ENCODE measurements around the gene ACY1. TPM values are rescaled to one million over a fixed set of nuclear protein-coding genes. Genes with fewer than 3 reads are reported as not detected.

The ACY1 gene
- total and polyA plus RNA-seq, 2 of the 13 experiments (the other 11 are each of a cell fraction or from before 2014, with no cell fraction given): 113 to 162 TPM

DNA sequence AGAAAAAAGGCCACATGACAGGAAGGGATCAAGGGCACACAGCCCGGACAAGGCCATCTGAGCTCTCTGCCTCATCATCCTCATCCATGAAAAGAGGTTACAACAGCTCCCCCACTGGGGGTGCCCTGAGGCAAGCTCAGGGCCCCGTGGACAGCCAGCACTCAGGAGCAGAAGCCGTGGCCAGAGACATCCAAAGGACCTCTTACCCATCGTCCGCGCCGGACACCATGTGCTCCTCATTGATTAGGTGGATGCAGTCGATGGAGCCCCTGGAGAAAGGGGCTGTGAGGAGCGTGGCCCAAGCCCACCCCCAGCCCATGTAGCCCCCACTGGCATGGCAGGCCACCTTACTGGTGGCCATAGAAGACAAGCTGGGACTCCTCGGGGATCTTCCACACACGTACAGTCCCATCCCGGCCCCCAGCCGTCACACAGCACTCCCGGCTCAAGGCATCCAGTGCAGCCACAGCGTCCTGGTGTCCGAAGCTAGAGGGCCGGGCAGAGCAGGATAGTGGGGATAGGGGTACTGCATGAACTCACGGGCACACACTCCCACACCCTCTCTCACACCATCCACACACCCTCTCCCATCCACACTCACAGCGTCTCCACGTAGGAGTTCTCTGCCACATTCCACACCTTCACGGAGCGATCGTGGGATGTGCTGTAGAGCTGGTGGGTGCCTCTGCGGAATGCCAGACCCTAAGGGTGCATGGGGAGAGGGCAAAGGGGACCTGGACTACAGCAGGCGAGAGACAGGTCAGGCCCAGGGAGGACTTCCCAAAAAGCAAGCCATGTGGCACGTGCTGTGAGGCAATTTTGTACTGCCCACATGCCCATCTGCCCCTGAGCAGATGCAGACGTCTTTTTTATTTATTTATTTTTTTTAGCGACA is 48.1 kb upstream of the ACY1 start:
- Histone ChIP-seq H3K9me3 (ENCODE audit: low read length) (no peaks in the 10 kb centered on the region), H3K4me1 (ENCODE audit: insufficient read depth, low read length) (peaks cover 17% of the 10 kb centered on the region), H3K27ac (ENCODE audit: extremely low read length, insufficient read depth, low read length) (no peak overlapping the region), H3K4me2 (ENCODE audit: low read depth, low read length) (no peak overlapping the region), H3K79me2 (ENCODE audit: insufficient read depth, low read length) (peaks cover 17% of the 10 kb centered on the region), H4K20me1 (ENCODE audit: insufficient read depth, low read length) (no peaks in the 10 kb centered on the region; the same call in 1 of the 2 replicates), H3K27me3 (ENCODE audit: control insufficient read depth in 1 of 2, insufficient read depth in 2 of 2, low read length in 2 of 2) (no peaks in the 10 kb centered on the region), H3K36me3 (replicated peaks in 1 of 2; ENCODE audit: control insufficient read depth in 1 of 2, insufficient read depth in 2 of 2, low read length in 2 of 2) (peaks cover 21 to 59% of the 10 kb centered on the region in 2 experiments; a peak in 4 of 5 replicates), H3K9ac (ENCODE audit: insufficient read depth, low read depth, low read length) (no peak overlapping the region), H3K4me3 (replicated peaks in 1 of 3; ENCODE audit: insufficient read depth in 1 of 3, low read depth in 2 of 3, low read length in 3 of 3) (no peak overlapping the region), H2AFZ (ENCODE audit: low read length) (no peak overlapping the region)
- FAIRE-seq (no peak), DNase-seq (ENCODE audit: low spot score) (no peak), ATAC-seq (no peak)
- CTCF ChIA-PET (ENCODE audit: low intra/inter-chr PET ratio, low total read pairs): no interaction called here
- 0 out of 2 replicates have a peak, but pooled peaks have one; percentile 23 for TF ChIP-seq RBFOX2 (IDR thresholded peaks at IDR 0.05; ENCODE audit: low read depth, low read length)
- TF ChIP-seq FOXK1 (CRISPR knock-in tag; IDR thresholded peaks at IDR 0.05; ENCODE audit: borderline replicate concordance, low read depth): no peak
- POLR2A ChIA-PET: no interaction called here
- in situ Hi-C loops (cut with HindIII; ENCODE audit: extremely low pct_ligation_motif_present, low pct_unique_long_range_greater_than_20kb): no loop called here
- WGBS (ENCODE audit: low lambda C conversion rate): 99% methylated on average over 17 of the region's 28 CpGs
- no TSS peak for BruUV-seq (replicated peaks)
- intact Hi-C loops (cut with micrococcal nuclease; ENCODE audit: unreplicated experiment): no loop called here

DNA sequence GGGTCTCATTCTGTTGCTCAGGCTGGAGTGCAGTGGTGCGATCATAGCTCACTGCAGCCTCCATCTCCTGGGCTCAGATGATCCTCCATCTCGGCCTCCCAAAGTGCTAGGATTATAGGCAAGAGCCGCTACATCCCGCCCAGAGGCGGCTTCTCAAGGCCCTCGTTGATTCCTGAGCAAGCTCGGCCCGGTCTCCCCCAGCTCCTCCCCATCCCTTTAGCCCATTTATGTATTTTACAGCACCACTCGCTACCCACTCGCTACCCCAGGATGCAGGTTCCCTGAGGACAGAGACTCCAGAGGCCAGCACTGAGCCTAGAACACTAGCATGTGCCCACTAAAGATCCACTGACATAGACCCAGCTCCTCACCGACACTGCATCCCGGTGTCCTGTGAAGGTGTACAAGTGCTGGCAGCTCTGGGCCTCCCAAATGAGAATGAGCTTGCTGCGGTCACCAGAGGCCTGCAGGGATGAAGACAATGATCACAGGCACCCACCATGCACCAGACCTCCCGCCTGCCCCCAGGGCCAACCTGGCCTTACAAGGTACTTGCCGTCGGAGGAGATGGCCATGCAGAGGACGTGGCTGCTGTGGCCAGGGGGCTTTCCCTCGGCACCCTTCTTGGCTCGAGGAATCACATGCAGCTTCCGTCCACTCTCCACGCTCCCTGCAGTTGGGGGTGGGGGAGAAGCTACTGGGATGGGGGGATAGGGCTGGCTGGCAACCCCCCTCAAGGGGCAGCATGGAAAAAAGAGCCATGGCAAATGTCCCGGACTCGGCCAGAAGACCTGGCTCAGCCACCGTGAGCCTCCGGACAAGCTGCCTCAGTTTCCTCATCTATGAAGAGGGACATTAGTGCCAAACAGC is 47.2 kb upstream of the ACY1 start:
- Histone ChIP-seq H3K27ac (ENCODE audit: extremely low read length, insufficient read depth, low read length) (no peak overlapping the region), H3K36me3 (replicated peaks in 1 of 2; ENCODE audit: control insufficient read depth in 1 of 2, insufficient read depth in 2 of 2, low read length in 2 of 2) (peaks cover 21 to 59% of the 10 kb centered on the region in 2 experiments; a peak in 4 of 5 replicates), H4K20me1 (ENCODE audit: insufficient read depth, low read length) (no peaks in the 10 kb centered on the region; the same call in 1 of the 2 replicates), H3K9ac (ENCODE audit: insufficient read depth, low read depth, low read length) (no peak overlapping the region), H3K4me1 (ENCODE audit: insufficient read depth, low read length) (peaks cover 24% of the 10 kb centered on the region), H2AFZ (ENCODE audit: low read length) (no peak overlapping the region), H3K4me2 (ENCODE audit: low read depth, low read length) (no peak overlapping the region), H3K4me3 (replicated peaks in 1 of 3; ENCODE audit: insufficient read depth in 1 of 3, low read depth in 2 of 3, low read length in 3 of 3) (no peak overlapping the region), H3K9me3 (ENCODE audit: low read length) (no peaks in the 10 kb centered on the region), H3K79me2 (ENCODE audit: insufficient read depth, low read length) (peaks cover 26% of the 10 kb centered on the region), H3K27me3 (ENCODE audit: control insufficient read depth in 1 of 2, insufficient read depth in 2 of 2, low read length in 2 of 2) (no peaks in the 10 kb centered on the region; a peak in 1 of 5 replicates)
- in situ Hi-C loops (cut with HindIII; ENCODE audit: extremely low pct_ligation_motif_present, low pct_unique_long_range_greater_than_20kb) (no loop called here), intact Hi-C loops (cut with micrococcal nuclease; ENCODE audit: unreplicated experiment) (no loop called here)
- 97% methylated on average over 25 of the region's 25 CpGs for WGBS (ENCODE audit: low lambda C conversion rate)
- ATAC-seq (no peak), DNase-seq (ENCODE audit: low spot score) (no peak), FAIRE-seq (no peak)
- POLR2A ChIA-PET: no interaction called here
- no TSS peak for BruUV-seq (replicated peaks)
- CTCF ChIA-PET (ENCODE audit: low intra/inter-chr PET ratio, low total read pairs): no interaction called here
- TF ChIP-seq ZNF34 (CRISPR knock-in tag; IDR thresholded peaks at IDR 0.05; ENCODE audit: borderline replicate concordance) (no peak), CHD4 (IDR thresholded peaks at IDR 0.05; ENCODE audit: borderline replicate concordance, low read length) (no peak), SP5 (CRISPR knock-in tag; IDR thresholded peaks at IDR 0.05; ENCODE audit: borderline replicate concordance, low read depth) (no peak), ZNF780A (CRISPR knock-in tag; IDR thresholded peaks at IDR 0.05) (no peak), DPF2 (CRISPR knock-in tag; IDR thresholded peaks at IDR 0.05; ENCODE audit: borderline replicate concordance, low read depth) (no peak), FIP1L1 (IDR thresholded peaks at IDR 0.05; ENCODE audit: borderline replicate concordance, insufficient read depth, low read depth, low read length) (no peak), HNF4A (CRISPR knock-in tag; IDR thresholded peaks at IDR 0.05) (no peak), ATAD3A (CRISPR knock-in tag; IDR thresholded peaks at IDR 0.05) (no peak), IKZF1 (IDR thresholded peaks at IDR 0.05) (no peak)
- TF ChIP-seq, protein P1, sequence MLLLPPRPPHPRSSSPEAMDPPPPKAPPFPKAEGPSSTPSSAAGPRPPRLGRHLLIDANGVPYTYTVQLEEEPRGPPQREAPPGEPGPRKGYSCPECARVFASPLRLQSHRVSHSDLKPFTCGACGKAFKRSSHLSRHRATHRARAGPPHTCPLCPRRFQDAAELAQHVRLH (CRISPR knock-in tag; IDR thresholded peaks at IDR 0.05; ENCODE audit: borderline replicate concordance, low read depth): no peak
- TF ChIP-seq, protein P2, sequence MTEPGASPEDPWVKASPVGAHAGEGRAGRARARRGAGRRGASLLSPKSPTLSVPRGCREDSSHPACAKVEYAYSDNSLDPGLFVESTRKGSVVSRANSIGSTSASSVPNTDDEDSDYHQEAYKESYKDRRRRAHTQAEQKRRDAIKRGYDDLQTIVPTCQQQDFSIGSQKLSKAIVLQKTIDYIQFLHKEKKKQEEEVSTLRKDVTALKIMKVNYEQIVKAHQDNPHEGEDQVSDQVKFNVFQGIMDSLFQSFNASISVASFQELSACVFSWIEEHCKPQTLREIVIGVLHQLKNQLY (CRISPR knock-in tag; IDR thresholded peaks at IDR 0.05): no peak
- TF ChIP-seq, protein P3, sequence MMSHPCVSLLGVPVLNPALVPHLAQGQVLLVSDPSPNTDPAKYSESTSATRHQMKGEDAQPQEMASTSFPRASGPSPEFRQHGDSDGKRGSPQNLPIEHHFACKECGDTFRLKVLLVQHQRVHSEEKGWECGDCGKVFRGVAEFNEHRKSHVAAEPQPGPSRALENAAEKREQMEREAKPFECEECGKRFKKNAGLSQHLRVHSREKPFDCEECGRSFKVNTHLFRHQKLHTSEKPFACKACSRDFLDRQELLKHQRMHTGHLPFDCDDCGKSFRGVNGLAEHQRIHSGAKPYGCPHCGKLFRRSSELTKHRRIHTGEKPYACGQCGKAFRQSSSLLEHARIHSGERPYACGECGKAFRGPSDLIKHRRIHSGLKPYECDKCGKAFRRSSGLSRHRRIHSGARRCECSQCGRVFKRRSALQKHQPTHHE (CRISPR knock-in tag; IDR thresholded peaks at IDR 0.05; ENCODE audit: borderline replicate concordance): no peak

Measured in HepG2 (cell line).